ENCODE measurements around the gene ANKZF1. TPM values are rescaled to one million over a fixed set of nuclear protein-coding genes. Genes with fewer than 3 reads are reported as not detected.

The ANKZF1 gene
- total RNA-seq, 4 donors from 2014 or later, result 20.4 to 34.1 (median 27.6) TPM

- H3K27me3 ChIP-seq, result no peaks in the 10 kb centered on the region
- TF ChIP-seq EP300 (IDR thresholded peaks at IDR 0.05), result no peak
- no peak for TF ChIP-seq POLR2A (IDR thresholded peaks at IDR 0.05; ENCODE audit: low read depth)
- no peak for TF ChIP-seq CTCF (IDR thresholded peaks at IDR 0.05)
- no peak for TF ChIP-seq POLR2AphosphoS5 (IDR thresholded peaks at IDR 0.05)
- peaks cover 31 to 73% (median 64%) of the 10 kb centered on the region in 4 donors for H3K4me1 ChIP-seq
- DNase-seq (ENCODE audit: extremely low spot score), result no peak
- peak overlapping the region in 3 of 4 donors; percentile 13 to 98 (median 96) for H3K27ac ChIP-seq (replicated peaks in 1 of 4)
- WGBS, result 87% methylated on average over 8 of the region's 8 CpGs
- H3K9me3 ChIP-seq, result no peaks in the 10 kb centered on the region
- intact Hi-C loops (cut with DNase I), result no loop called here
- peaks cover 23 to 63% (median 60%) of the 10 kb centered on the region in 4 donors for H3K36me3 ChIP-seq
- H3K4me3 ChIP-seq, result no peak overlapping the region
Measured at GRCh38 chr2:219281588-219281987, 52.0 kb downstream of the ANKZF1 start.

GRCh38 chr2:219282375-219282774, 52.8 kb downstream of the ANKZF1 start:
- Histone ChIP-seq H3K27ac (replicated peaks in 1 of 4) (peak overlapping the region in 1 of 4 donors; percentile 98), H3K36me3 (peaks cover 23 to 65% (median 61%) of the 10 kb centered on the region in 4 donors), H3K4me3 (no peak overlapping the region), H3K4me1 (peaks cover 31 to 76% (median 67%) of the 10 kb centered on the region in 4 donors), H3K9me3 (no peaks in the 10 kb centered on the region), H3K27me3 (no peaks in the 10 kb centered on the region)
- 85% methylated on average over 5 of the region's 5 CpGs for WGBS
- TF ChIP-seq EP300 (IDR thresholded peaks at IDR 0.05) (no peak), CTCF (IDR thresholded peaks at IDR 0.05) (no peak), POLR2A (IDR thresholded peaks at IDR 0.05; ENCODE audit: low read depth) (no peak), POLR2AphosphoS5 (IDR thresholded peaks at IDR 0.05) (no peak)
- intact Hi-C loops (cut with DNase I), result no loop called here
- no peak for DNase-seq (ENCODE audit: extremely low spot score)

- WGBS, result 89% methylated on average over 17 of the region's 17 CpGs
- Histone ChIP-seq H3K36me3 (peaks cover 23 to 65% (median 61%) of the 10 kb centered on the region in 4 donors), H3K27me3 (no peaks in the 10 kb centered on the region), H3K4me3 (no peak overlapping the region), H3K4me1 (peaks cover 25 to 69% (median 60%) of the 10 kb centered on the region in 4 donors), H3K9me3 (no peaks in the 10 kb centered on the region), H3K27ac (replicated peaks in 1 of 4) (peak overlapping the region in 2 of 4 donors; percentile 21 to 39)
- TF ChIP-seq EP300 (IDR thresholded peaks at IDR 0.05) (no peak), POLR2A (IDR thresholded peaks at IDR 0.05; ENCODE audit: low read depth) (no peak), POLR2AphosphoS5 (IDR thresholded peaks at IDR 0.05) (no peak), CTCF (IDR thresholded peaks at IDR 0.05) (no peak)
- intact Hi-C loops (cut with DNase I), result no loop called here
- no peak for DNase-seq (ENCODE audit: extremely low spot score)
Measured at GRCh38 chr2:219282943-219283581, 53.5 kb downstream of the ANKZF1 start.

GRCh38 chr2:219284501-219285372, 55.1 kb downstream of the ANKZF1 start:
- H3K36me3 ChIP-seq, result peaks cover 23 to 65% (median 61%) of the 10 kb centered on the region in 4 donors
- no peaks in the 10 kb centered on the region for H3K27me3 ChIP-seq
- no peak overlapping the region for H3K4me3 ChIP-seq
- no peak for TF ChIP-seq EP300 (IDR thresholded peaks at IDR 0.05)
- no peak for TF ChIP-seq POLR2AphosphoS5 (IDR thresholded peaks at IDR 0.05)
- no peak for TF ChIP-seq POLR2A (IDR thresholded peaks at IDR 0.05; ENCODE audit: low read depth)
- no peak for TF ChIP-seq CTCF (IDR thresholded peaks at IDR 0.05)
- H3K27ac ChIP-seq (replicated peaks in 1 of 4), result peak overlapping the region in 1 of 4 donors; percentile 52
- DNase-seq (ENCODE audit: extremely low spot score), result no peak
- intact Hi-C loops (cut with DNase I), result no loop called here
- WGBS, result 79% methylated on average over 15 of the region's 16 CpGs
- H3K9me3 ChIP-seq, result no peaks in the 10 kb centered on the region
- peaks cover 22 to 70% (median 59%) of the 10 kb centered on the region in 4 donors for H3K4me1 ChIP-seq
